Mucosa of rectum (tissue), 2 donors: Measurements from ENCODE around the gene ATP6V0E1.

Source experiments
- H3K27ac ChIP-seq, 2 donors: one replicate each; pipeline ENCODE4 v1.7.0; 2013; ENCODE audit warnings: inconsistent platforms in 2 of 2, low read depth in 2 of 2, low read length in 2 of 2
- H3K27me3 ChIP-seq, 2 donors: one replicate each; pipeline ENCODE4 v1.7.0; 2013; ENCODE audit warnings: low read length in 2 of 2; ENCODE audit not compliant: control insufficient read depth in 2 of 2, insufficient read depth in 2 of 2
- H3K36me3 ChIP-seq, 2 donors: one replicate each; pipeline ENCODE4 v1.7.0; 2013; ENCODE audit warnings: low read length in 2 of 2; ENCODE audit not compliant: control insufficient read depth in 2 of 2, insufficient read depth in 2 of 2
- H3K4me1 ChIP-seq, 2 donors: one replicate each; pipeline ENCODE4 v1.7.0; 2013; ENCODE audit warnings: low read length in 2 of 2, mild to moderate bottlenecking in 1 of 2; ENCODE audit not compliant: control insufficient read depth in 2 of 2, insufficient read depth in 2 of 2
- H3K4me3 ChIP-seq, 2 donors: one replicate each; pipeline ENCODE4 v1.7.0; 2013; ENCODE audit warnings: low read length in 2 of 2
- H3K9ac ChIP-seq, 2 donors: one replicate each; pipeline ENCODE4 v1.7.0; 2013; ENCODE audit warnings: low read length in 2 of 2, low read depth in 1 of 2, mild to moderate bottlenecking in 1 of 2
- H3K9me3 ChIP-seq, 2 donors: one replicate each; pipeline ENCODE4 v1.7.0; 2013; ENCODE audit warnings: low read length in 2 of 2; ENCODE audit not compliant: control insufficient read depth in 2 of 2
- donor health status: healthy.
- donor health status: Normal muscosa, but diverticular disease.

Gene ATP6V0E1

GRCh38 chr5:172954751-172955159 lies 28.8 kb upstream of the ATP6V0E1 start:
- H3K9ac ChIP-seq: no peak overlapping the region
- no peak overlapping the region for H3K27ac ChIP-seq
- no peaks in the 10 kb centered on the region for H3K27me3 ChIP-seq
- H3K36me3 ChIP-seq: peaks cover 12 to 20% of the 10 kb centered on the region in 2 donors
- H3K9me3 ChIP-seq: no peaks in the 10 kb centered on the region
- no peak overlapping the region for H3K4me3 ChIP-seq
- H3K4me1 ChIP-seq: peaks cover under 1 to 3% of the 10 kb centered on the region in 2 donors

- no peak overlapping the region for H3K27ac ChIP-seq
Measured at GRCh38 chr5:172956228-172956627, 27.3 kb upstream of the ATP6V0E1 start.

GRCh38 chr5:172956936-172957335 lies 26.6 kb upstream of the ATP6V0E1 start:
- H3K27me3 ChIP-seq: no peaks in the 10 kb centered on the region
- H3K27ac ChIP-seq: no peak overlapping the region
- peaks cover 0 to 4% of the 10 kb centered on the region in 2 donors for H3K36me3 ChIP-seq
- H3K4me1 ChIP-seq: peaks cover 6 to 8% of the 10 kb centered on the region in 2 donors
- no peak overlapping the region for H3K4me3 ChIP-seq
- H3K9ac ChIP-seq: no peak overlapping the region
- H3K9me3 ChIP-seq: no peaks in the 10 kb centered on the region

More at GRCh38 chr5:172956228-172956627, 27.3 kb upstream of the ATP6V0E1 start:
- Histone ChIP-seq H3K9ac (no peak overlapping the region), H3K4me1 (peaks cover 6 to 8% of the 10 kb centered on the region in 2 donors), H3K9me3 (no peaks in the 10 kb centered on the region), H3K27me3 (no peaks in the 10 kb centered on the region), H3K4me3 (no peak overlapping the region), H3K36me3 (peaks cover 6 to 11% of the 10 kb centered on the region in 2 donors)

GRCh38 chr5:172957458-172957857 lies 26.1 kb upstream of the ATP6V0E1 start:
- H3K4me3 ChIP-seq: no peak overlapping the region
- no peak overlapping the region for H3K9ac ChIP-seq
- H3K36me3 ChIP-seq: peaks cover 0 to 2% of the 10 kb centered on the region in 2 donors
- H3K4me1 ChIP-seq: peaks cover 6 to 8% of the 10 kb centered on the region in 2 donors
- H3K27me3 ChIP-seq: no peaks in the 10 kb centered on the region
- no peak overlapping the region for H3K27ac ChIP-seq
- no peaks in the 10 kb centered on the region for H3K9me3 ChIP-seq

GRCh38 chr5:172958331-172959046 lies 25.1 kb upstream of the ATP6V0E1 start:
- Histone ChIP-seq H3K4me3 (peak overlapping the region; percentile 77 to 98), H3K27me3 (no peaks in the 10 kb centered on the region), H3K9me3 (no peaks in the 10 kb centered on the region), H3K9ac (peak overlapping the region; percentile 6 to 83), H3K4me1 (peaks cover 6 to 8% of the 10 kb centered on the region in 2 donors), H3K27ac (peak overlapping the region; percentile 69 to 76), H3K36me3 (peaks cover 0 to 2% of the 10 kb centered on the region in 2 donors)

GRCh38 chr5:172959824-172960799 lies 23.5 kb upstream of the ATP6V0E1 start:
- Histone ChIP-seq H3K27me3 (no peaks in the 10 kb centered on the region), H3K36me3 (no peaks in the 10 kb centered on the region), H3K4me1 (peaks cover 6 to 8% of the 10 kb centered on the region in 2 donors), H3K9ac (peak overlapping the region; percentile 83 to 95), H3K27ac (peak overlapping the region in 1 of 2 donors; percentile 76), H3K4me3 (peak overlapping the region; percentile 77 to 98), H3K9me3 (no peaks in the 10 kb centered on the region)

- Histone ChIP-seq H3K4me3 (no peak overlapping the region), H3K27me3 (no peaks in the 10 kb centered on the region), H3K4me1 (no peaks in the 10 kb centered on the region), H3K9ac (no peak overlapping the region), H3K9me3 (no peaks in the 10 kb centered on the region), H3K36me3 (peaks cover 5 to 9% of the 10 kb centered on the region in 2 donors), H3K27ac (no peak overlapping the region)
Measured at GRCh38 chr5:172969921-172970320, 13.7 kb upstream of the ATP6V0E1 start.

GRCh38 chr5:172971482-172971881 lies 12.1 kb upstream of the ATP6V0E1 start:
- peaks cover 5 to 9% of the 10 kb centered on the region in 2 donors for H3K36me3 ChIP-seq
- H3K9me3 ChIP-seq: no peaks in the 10 kb centered on the region
- H3K27ac ChIP-seq: no peak overlapping the region
- no peak overlapping the region for H3K4me3 ChIP-seq
- H3K9ac ChIP-seq: no peak overlapping the region
- no peaks in the 10 kb centered on the region for H3K4me1 ChIP-seq
- no peaks in the 10 kb centered on the region for H3K27me3 ChIP-seq

GRCh38 chr5:172972552-172972951 lies 11.0 kb upstream of the ATP6V0E1 start:
- Histone ChIP-seq H3K27ac (no peak overlapping the region), H3K9me3 (no peaks in the 10 kb centered on the region), H3K36me3 (peaks cover 5 to 9% of the 10 kb centered on the region in 2 donors), H3K4me3 (no peak overlapping the region), H3K27me3 (no peaks in the 10 kb centered on the region), H3K9ac (no peak overlapping the region), H3K4me1 (no peaks in the 10 kb centered on the region)
